ENCODE results near the gene FCHO2.

GRCh38 chr5:73093943-73094342 lies 138.1 kb downstream of the FCHO2 start:
- no peak for TF ChIP-seq CTCF (conservative IDR thresholded peaks at IDR 0.05; ENCODE audit: low read length)
- TF ChIP-seq EZH2phosphoT487 (IDR thresholded peaks at IDR 0.05; ENCODE audit: borderline replicate concordance) = no peak

Measured in Loucy (cell line).